GM19239 (cell line): ENCODE measurements around the gene WSB1.
"Not testable (repeated sequence)": the region's sequence is repeated elsewhere in the genome, so short reads cannot be mapped to it uniquely, and the experiment has no call there.

Source experiments
- DNase-seq: peaks from one replicate; pipeline ENCODE4 v3.0.0; 2011; ENCODE audit warnings: low spot score; ENCODE audit not compliant: insufficient read length
- FAIRE-seq: peaks from 2 replicates; lab custom pipeline; 2011; peaks lifted over from hg19 to GRCh38; lab: Jason Lieb, UNC

Gene WSB1

DNA sequence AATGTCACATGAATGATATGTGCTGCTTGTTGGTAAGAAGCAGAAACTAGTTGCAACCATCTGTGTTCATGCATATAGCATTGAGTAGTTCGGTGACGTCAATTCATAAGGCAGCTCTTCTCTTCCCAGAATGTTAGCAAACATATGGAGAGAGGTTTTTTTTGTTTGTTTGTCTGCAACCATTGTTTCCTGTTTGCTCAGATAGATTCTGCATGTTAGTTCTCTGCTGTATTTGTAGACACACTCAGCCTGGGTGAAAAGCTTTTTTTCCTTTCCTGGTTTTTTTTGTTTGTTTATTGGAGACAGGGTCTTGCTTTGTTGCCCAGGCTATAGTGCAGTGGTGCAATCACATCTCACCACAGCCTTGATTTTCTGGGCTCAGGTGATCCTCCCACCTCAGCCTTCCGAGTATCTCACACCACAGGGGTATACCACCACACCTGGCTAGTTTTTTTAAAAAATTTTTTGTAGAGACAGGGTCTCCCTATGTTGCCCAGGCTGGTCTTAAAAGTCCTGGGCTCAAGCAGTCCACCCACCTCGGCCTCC, 16.7 kb downstream of the WSB1 start:
- FAIRE-seq (no peak), DNase-seq (no peak)

- no peak for DNase-seq
- FAIRE-seq, result no peak
These were observed 19.4 kb downstream of the WSB1 start for GRCh38 chr17:27313301-27313700.

DNA sequence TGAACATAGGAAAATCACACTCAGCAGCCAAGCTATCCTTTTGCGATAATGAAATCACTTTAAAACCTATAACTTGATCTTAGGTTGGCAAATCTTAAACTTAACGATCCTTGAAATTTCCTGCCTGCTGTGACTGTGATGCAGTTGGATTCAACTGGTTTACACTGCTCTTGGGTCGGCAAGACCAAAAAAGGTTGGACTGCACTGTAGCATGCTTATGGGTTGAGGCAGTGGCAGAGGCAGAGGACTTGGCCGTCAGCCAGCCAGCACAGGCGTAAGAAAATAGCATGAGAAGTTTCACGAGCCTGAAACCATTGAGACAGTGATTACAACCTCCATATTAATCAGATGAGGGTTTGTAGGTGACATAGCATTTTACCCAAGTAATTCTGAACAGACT, 21.4 kb downstream of the WSB1 start:
- no peak for FAIRE-seq

GRCh38 chr17:27315796-27316465, 22.0 kb downstream of the WSB1 start:
- DNase-seq (no peak), FAIRE-seq (no peak)

More for the DNA sequence above, 21.4 kb downstream of the WSB1 start:
- DNase-seq, result no peak

DNA sequence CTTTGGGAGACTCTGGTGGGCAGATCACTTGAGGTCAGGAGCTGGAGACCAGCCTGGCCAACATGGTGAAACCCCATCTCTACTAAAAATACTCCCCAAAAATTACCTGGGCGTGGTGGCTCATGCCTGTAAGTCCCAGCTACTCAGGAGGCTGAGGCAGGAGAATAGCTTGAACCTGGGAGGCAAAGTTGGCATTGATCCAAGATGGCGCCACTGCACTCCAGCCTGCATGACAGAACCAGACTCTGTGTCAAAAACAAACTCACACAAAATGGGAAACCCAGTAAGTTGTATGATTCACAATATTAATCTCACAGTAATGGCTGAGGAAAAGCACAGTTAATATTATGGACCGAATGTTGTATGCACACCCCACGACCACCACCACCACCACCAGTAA, 24.3 kb downstream of the WSB1 start:
- no peak for FAIRE-seq
- DNase-seq, result no peak

- FAIRE-seq (no peak), DNase-seq (no peak)
These were observed 24.7 kb downstream of the WSB1 start for GRCh38 chr17:27318633-27319032.

- no peak for FAIRE-seq
- DNase-seq, result no peak
These were observed 25.8 kb downstream of the WSB1 start for GRCh38 chr17:27319541-27320221.

- DNase-seq (no peak), FAIRE-seq (no peak)
These were observed 26.3 kb downstream of the WSB1 start for GRCh38 chr17:27320222-27320560.

- DNase-seq, result no peak
- FAIRE-seq, result no peak
These were observed 27.5 kb downstream of the WSB1 start for GRCh38 chr17:27321372-27321771.

DNA sequence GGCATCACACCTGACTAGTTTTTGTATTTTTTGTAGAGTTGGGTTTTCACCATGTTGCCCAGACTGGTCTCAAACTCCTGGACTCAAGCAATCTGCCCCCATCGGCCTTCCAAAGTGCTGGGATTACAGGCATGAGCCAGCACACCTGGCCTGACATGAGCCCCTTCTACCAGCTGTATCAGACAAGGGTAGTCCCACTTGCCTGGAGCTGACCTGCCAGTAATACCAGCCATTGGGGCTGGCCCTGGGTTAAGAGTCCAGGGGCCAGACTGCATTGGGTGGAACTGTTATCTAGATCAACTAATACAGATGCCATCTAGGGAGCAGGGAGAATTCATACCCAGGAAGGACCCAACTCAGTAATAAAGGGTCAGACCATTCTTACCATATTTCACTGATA, 28.1 kb downstream of the WSB1 start:
- FAIRE-seq (no peak), DNase-seq (no peak)

DNA sequence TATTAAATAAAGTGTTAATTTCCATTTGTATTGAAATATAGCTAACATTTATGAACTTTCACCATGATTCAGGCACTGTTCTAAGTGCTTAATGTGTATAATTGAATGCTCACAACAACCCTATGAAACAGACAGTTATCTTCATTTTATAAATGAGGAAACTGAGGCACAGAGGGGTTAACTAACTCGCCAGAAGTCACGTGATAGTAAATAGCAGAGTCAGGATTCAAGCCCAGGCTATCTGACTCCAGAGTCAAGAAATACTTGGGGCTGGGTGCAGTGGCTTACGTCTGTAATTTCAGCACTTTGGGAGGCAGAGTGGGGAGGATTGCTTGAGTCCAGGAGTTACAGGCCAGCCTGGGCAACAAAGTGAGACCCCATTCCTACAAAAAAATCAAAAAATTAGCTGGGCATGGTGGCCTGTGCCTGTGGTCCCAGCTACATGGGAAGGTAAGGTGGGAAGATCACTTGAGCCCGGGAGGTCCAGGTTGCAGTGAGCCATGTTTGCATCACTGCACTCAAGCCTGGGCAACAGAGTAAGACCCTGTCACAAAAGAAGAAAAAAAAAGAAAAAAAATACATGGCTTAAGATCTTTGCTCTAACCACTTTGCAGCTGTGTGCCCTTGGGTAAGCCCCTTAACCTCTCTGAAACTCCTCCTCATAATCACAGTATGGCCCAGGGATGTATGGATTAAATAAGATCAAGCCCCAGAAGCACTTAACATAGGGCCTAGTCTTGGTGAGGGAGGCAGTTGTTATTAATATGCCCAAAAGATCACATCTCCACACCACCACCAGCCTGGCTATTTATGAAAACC, 29.0 kb downstream of the WSB1 start:
- DNase-seq (no peak), FAIRE-seq (no peak)

GRCh38 chr17:27323538-27324215, 29.8 kb downstream of the WSB1 start:
- DNase-seq, result no peak
- FAIRE-seq, result no peak

DNA sequence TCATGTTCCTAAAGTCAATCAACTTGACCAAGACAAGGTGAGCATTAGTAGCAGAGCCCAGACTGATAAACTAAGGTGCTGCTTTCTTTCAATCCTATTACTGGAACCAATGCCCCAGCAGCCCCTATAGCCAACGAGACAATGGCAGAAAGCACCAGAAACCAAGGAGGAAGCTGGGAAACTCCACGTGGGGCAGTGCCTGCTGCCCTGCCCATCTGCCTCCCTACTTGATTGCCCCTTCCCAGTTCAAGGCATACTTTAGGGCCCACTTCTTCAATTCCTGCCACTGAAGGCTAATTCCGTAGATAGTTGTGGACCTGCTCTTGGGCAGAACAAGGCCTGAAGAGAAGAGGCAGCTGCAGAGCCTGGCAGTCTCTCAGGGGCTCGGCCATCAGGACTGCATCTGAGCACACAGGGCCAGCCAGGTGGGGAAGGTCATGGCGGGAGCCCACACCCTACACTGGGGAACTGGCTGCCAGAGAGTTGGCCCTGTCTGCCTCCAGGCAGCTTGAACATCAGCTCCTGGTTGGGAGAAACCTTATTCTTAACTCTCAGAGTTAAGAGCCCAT, 30.9 kb downstream of the WSB1 start:
- DNase-seq (no peak), FAIRE-seq (no peak)

DNA sequence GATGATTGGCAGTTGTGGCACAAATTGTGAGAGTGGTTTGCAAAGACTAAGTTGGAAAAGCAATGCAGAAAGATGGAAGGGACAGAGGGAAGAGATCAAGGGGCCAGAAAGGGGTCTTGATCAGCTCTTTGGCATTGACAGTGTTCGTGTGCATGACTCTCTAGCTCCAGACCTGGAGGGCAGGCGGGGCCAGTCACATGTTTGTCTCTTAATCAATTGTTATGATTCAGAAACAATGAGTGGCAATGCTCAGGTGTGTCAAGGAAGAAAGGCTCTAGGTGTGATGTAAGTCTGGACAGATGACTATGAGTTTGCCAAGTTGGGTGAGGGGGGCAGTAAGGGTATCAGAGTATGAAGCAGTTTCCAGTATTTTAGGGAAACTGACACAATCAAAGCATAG, 32.1 kb downstream of the WSB1 start:
- no peak for DNase-seq
- FAIRE-seq, result no peak

GRCh38 chr17:27326585-27326984, 32.7 kb downstream of the WSB1 start:
- no peak for FAIRE-seq
- no peak for DNase-seq

DNA sequence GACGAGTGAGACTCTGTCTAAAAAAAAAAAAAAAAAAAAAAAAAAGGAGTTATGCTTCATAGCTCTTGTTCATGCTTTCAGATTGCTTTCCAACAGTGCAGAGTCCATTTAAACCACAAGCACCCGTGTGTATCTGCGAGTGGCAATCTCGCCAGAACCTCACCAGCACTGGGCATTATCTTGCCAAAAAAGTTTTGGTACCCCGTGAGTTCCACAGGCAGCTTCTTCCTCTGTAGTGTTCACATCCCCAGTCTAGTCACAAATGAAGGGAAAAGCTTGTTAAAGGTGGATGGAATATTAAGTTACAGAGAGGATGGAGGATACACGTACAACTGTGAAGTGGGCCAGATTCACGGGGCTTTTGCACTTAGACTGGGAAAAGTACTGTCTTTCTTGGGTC, 33.5 kb downstream of the WSB1 start:
- DNase-seq (no peak), FAIRE-seq (no peak)

DNA sequence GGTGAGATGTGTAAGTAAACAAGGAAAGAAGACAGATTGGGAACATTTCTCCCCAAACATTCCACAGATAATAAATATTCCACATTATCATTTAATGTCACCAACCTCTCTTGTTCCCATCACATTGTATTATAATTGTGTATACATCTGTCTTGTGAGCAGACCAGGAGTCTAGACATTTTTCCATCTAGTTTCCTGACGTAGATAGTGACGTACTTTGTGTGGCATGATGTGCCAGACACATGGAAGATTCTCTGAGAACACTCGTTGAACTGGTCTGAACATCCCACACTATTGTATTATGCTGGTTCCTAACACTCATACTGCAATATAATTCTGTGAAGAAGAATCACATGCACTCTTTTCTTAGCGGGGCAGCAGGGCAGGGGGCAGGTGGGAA, 34.0 kb downstream of the WSB1 start:
- no peak for FAIRE-seq

DNA sequence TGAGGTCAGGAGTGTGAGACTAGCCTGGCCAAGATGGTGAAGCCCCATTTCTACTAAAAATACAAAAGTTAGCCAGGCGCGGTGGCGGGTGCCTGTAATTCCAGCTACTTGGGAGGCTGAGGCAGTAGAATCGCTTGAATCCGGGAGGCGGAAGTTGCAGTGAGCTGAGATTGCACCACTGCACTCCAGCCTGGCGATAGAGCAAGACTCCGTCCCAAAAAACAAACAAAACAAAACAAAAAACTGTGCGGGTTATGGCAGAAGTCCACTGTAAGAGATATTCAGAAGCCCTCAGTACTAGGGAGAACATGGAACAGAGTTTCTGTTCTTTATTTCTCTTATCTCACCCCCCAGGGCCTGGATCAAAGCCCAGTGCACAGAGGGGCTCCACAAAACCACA, 34.8 kb downstream of the WSB1 start:
- not testable (repeated sequence) for DNase-seq, FAIRE-seq

More for the DNA sequence above, 34.0 kb downstream of the WSB1 start:
- no peak for DNase-seq

GRCh38 chr17:27329146-27329805, 35.4 kb downstream of the WSB1 start:
- no peak for DNase-seq
- FAIRE-seq, result no peak

DNA sequence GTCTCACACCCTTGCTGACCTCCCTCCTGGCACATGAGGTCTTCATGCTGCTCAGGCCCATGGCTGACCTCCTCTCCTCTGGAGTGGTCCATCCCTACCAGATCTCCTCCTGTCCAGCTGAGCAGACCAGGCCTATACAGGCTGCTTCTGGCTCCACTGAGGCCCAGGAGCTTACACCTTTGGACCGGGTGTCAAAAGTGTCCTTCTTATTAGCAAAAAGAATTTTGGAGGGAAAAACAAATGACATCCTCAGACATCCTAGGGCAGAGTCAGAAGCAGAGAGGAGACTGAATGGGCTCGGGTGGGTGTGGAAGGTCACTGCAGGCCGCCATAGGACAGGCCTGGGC, 38.1 kb downstream of the WSB1 start:
- no peak for FAIRE-seq
- no peak for DNase-seq
